HCT116 (cell line): ENCODE data around the gene DVL1. TPM values are rescaled to one million over a fixed set of nuclear protein-coding genes. Genes with fewer than 3 reads are reported as not detected.

Source experiments
- ATAC-seq: fragments of 200-7000 bp; cut with Tn5 transposase; 2 replicates; pipeline ENCODE4 v1.9.1; 2020; ENCODE audit warnings: mild to moderate bottlenecking, moderate library complexity
- BruUV-seq: library from RNA; stranded (reverse); fragments of 400-500 nt; replicated peaks from 2 replicates; lab custom pipeline; 2021; lab: Mats Ljungman, UMichigan
- CTCF ChIA-PET: fragments of 300-600 bp; sonication (Branson Sonifier 250); formaldehyde crosslinking; loops from one replicate; lab custom pipeline; 2021; ENCODE audit warnings: antibody characterized with exemption; lab: Charles Lee
- POLR2A ChIA-PET: fragments of 300-600, 350-600 bp; sonication (Branson Sonifier 250); formaldehyde crosslinking; loops from one replicate; lab custom pipeline; 2021; ENCODE audit warnings: antibody characterized with exemption; lab: Charles Lee
- RAD21 ChIA-PET, 2 experiments: fragments of 300-600 bp; sonication (Branson Sonifier 250); formaldehyde crosslinking; loops; one replicate each; lab custom pipeline; 2023; ENCODE audit warnings: low total read pairs in 2 of 2; ENCODE audit not compliant: uncharacterized antibody in 2 of 2, unreplicated experiment in 2 of 2, low non-redundant PET in 1 of 2; lab: Charles Lee
- DNase-seq: peaks from one replicate; pipeline ENCODE4 v3.0.0-alpha.2; 2010; ENCODE audit warnings: low read depth, low spot score
- H2AFZ ChIP-seq: fragments of 200-600 bp; shearing (Covaris generic), sonication (generic); 2 replicates; pipeline ENCODE4 v1.6.1; 2017; ENCODE audit warnings: low read depth, mixed run types, mixed read lengths, antibody characterized with exemption, low read length; ENCODE audit not compliant: poor library complexity, severe bottlenecking
- H3K27ac ChIP-seq: 2 replicates; pipeline ENCODE4 v1.5.1; 2012; ENCODE audit warnings: low read depth, low read length
- H3K27me3 ChIP-seq: fragments of 200-600 bp; sonication (generic); 2 replicates; pipeline ENCODE4 v1.6.1; 2016; ENCODE audit warnings: mixed run types, low read length, mixed read lengths; ENCODE audit not compliant: insufficient read depth
- H3K36me3 ChIP-seq, 2 experiments: fragments of 200-500 bp in 1 of 2; fragments of 200-600 bp in 1 of 2; sonication (Bioruptor generic) in 1 of 2; sonication (generic) in 1 of 2; 2 replicates each; pipeline versions ENCODE4 v1.5.1 to v1.6.1; 2014 to 2016; ENCODE audit warnings: low read length in 2 of 2, inconsistent platforms in 1 of 2, mixed read lengths in 1 of 2, mixed run types in 1 of 2; ENCODE audit not compliant: insufficient read depth in 2 of 2, control insufficient read depth in 1 of 2
- H3K4me1 ChIP-seq, 2 experiments: fragments of 200-600 bp in 1 of 2; sonication (generic) in 1 of 2; 2 replicates each; pipeline versions ENCODE4 v1.5.1 to v1.6.1; 2012 to 2017; ENCODE audit warnings: low read length in 2 of 2, inconsistent platforms in 1 of 2, mild to moderate bottlenecking in 1 of 2, mixed read lengths in 1 of 2, mixed run types in 1 of 2, moderate library complexity in 1 of 2; ENCODE audit not compliant: insufficient read depth in 2 of 2, control insufficient read depth in 1 of 2
- H3K4me2 ChIP-seq: fragments of 200-600 bp; sonication (generic); 2 replicates; pipeline ENCODE4 v1.6.1; 2017; ENCODE audit warnings: mixed run types, low read length, mixed read lengths
- H3K4me3 ChIP-seq, 2 experiments: fragments of 200-600 bp in 1 of 2; sonication (generic) in 1 of 2; replicated peaks in 1 of 2; 2 replicates each; pipeline ENCODE4 v1.5.1; 2011 to 2016; ENCODE audit warnings: low read length in 2 of 2, control low read depth in 1 of 2, low read depth in 1 of 2, mild to moderate bottlenecking in 1 of 2, mixed read lengths in 1 of 2, mixed run types in 1 of 2
- H3K79me2 ChIP-seq: fragments of 200-600 bp; sonication (generic); 2 replicates; pipeline ENCODE4 v1.6.1; 2017; ENCODE audit warnings: mild to moderate bottlenecking, mixed run types, low read length, moderate library complexity, mixed read lengths; ENCODE audit not compliant: insufficient read depth
- H3K9ac ChIP-seq: fragments of 200-600 bp; sonication (generic); 2 replicates; pipeline ENCODE4 v1.6.1; 2016; ENCODE audit warnings: low read length, mixed read lengths
- H3K9me2 ChIP-seq: fragments of 200-600 bp; sonication (generic), shearing (Covaris generic); 2 replicates; pipeline ENCODE4 v1.6.1; 2017; ENCODE audit warnings: mixed run types, mild to moderate bottlenecking, moderate library complexity; ENCODE audit not compliant: insufficient read depth
- H3K9me3 ChIP-seq, 2 experiments: fragments of 200-500 bp in 1 of 2; fragments of 200-600 bp in 1 of 2; sonication (Bioruptor generic) in 1 of 2; sonication (generic) in 1 of 2; 2 replicates each; pipeline ENCODE4 v1.6.1; 2014 to 2017; ENCODE audit warnings: low read length in 2 of 2, mixed read lengths in 2 of 2, inconsistent platforms in 1 of 2, low read depth in 1 of 2, mild to moderate bottlenecking in 1 of 2, mixed run types in 1 of 2, moderate library complexity in 1 of 2; ENCODE audit not compliant: control insufficient read depth in 1 of 2, insufficient read depth in 1 of 2
- H4K20me1 ChIP-seq: fragments of 200-600 bp; sonication (generic), shearing (Covaris generic); 2 replicates; pipeline ENCODE4 v1.6.1; 2017; ENCODE audit warnings: mixed run types, mild to moderate bottlenecking, moderate library complexity; ENCODE audit not compliant: insufficient read depth
- ELF1 ChIP-seq: IDR thresholded peaks from 2 replicates; pipeline ENCODE4 v1.6.1; 2012; ENCODE audit warnings: low read depth, borderline replicate concordance
- POLR2AphosphoS5 ChIP-seq: IDR thresholded peaks from 2 replicates; pipeline ENCODE4 v1.6.1; 2011; ENCODE audit warnings: mild to moderate bottlenecking, low read depth, low read length, moderate library complexity
- TCF7L2 ChIP-seq: IDR thresholded peaks from 2 replicates; pipeline ENCODE4 v1.7.0; 2011; ENCODE audit warnings: borderline replicate concordance, inconsistent platforms; ENCODE audit not compliant: insufficient read depth, insufficient read length; ENCODE audit errors: extremely low read depth
- intact Hi-C: fragments of 100-400 bp; cut with micrococcal nuclease; formaldehyde crosslinking; loops from 2 replicates; pipeline ENCODE4 v1.10.0; 2022
- total RNA-seq: library from RNA; stranded (reverse); gene quantifications from one replicate; pipeline ENCODE4 v1.2.1, GENCODE V29; 2021; ENCODE audit not compliant: unreplicated experiment
- TF ChIP-seq, protein P1 (sequence below): IDR thresholded peaks from 2 replicates; pipeline ENCODE4 v1.6.1; 2012
- TF ChIP-seq, protein P2 (sequence below), 3 experiments: fragments of 200-600 bp in 1 of 3; sonication (generic) in 1 of 3; IDR thresholded peaks in 2 of 3; conservative IDR thresholded peaks in 1 of 3; 2 replicates each; pipeline ENCODE4 v1.5.1; 2012 to 2017; ENCODE audit warnings: low read depth in 2 of 3, low read length in 2 of 3, antibody characterized with exemption in 1 of 3, borderline replicate concordance in 1 of 3, control low read depth in 1 of 3, mild to moderate bottlenecking in 1 of 3, mixed read lengths in 1 of 3, mixed run types in 1 of 3, moderate library complexity in 1 of 3; ENCODE audit not compliant: insufficient read depth in 1 of 3

Gene DVL1
- total RNA-seq, 1 experiment from 2014 or later, result 160 TPM

DNA sequence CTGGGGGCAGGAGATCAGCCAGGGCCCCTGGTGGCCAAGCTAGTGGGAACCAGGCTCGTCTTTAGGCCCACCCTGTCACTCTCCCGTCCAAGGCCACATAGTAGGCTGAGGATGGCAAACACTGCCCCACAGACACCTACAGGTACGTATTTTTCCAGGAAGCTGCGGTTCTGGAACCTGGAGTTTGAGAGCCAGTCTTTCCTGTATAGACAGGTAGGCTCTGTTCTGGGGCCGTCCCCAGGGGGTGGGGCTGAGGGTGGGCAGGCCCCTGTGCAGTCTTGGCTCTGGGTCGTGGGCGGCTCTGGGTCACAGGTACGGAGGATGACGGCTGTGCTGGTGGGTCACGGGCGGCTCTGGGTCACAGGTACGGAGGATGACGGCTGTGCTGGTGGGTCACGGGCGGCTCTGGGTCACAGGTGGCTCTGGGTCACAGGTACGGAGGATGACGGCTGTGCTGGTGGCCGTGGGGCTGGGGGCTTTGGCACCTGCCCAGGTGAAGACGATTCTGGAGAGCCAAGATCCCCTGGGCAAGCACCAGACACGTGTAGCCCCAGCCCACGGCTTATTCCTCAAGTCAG is 38.7 kb downstream of the DVL1 start:
- Histone ChIP-seq H3K4me2 (peak overlapping the region; percentile 98), H4K20me1 (peaks cover 3% of the 10 kb centered on the region; the same call in 1 of the 2 replicates), H3K9ac (peak overlapping the region; percentile 94; the same call in 1 of the 2 replicates), H2AFZ (no peak overlapping the region), H3K27ac (peak overlapping the region; percentile 99), H3K36me3 (peaks cover 16 to 39% of the 10 kb centered on the region in 2 experiments), H3K9me3 (no peaks in the 10 kb centered on the region), H3K4me3 (peak overlapping the region; percentile 60 to 86; a peak in 1 of 4 replicates), H3K9me2 (no peaks in the 10 kb centered on the region), H3K27me3 (no peaks in the 10 kb centered on the region), H3K79me2 (peaks cover 74% of the 10 kb centered on the region), H3K4me1 (peaks cover 19 to 36% of the 10 kb centered on the region in 2 experiments)
- no TSS peak for BruUV-seq
- ChIA-PET RAD21 (no interaction called here), POLR2A (interaction anchor here (1.3 kb wide), 1 partner anchor 8 kb away, joined by 4 read pairs; no protein-coding TSS in a partner anchor), CTCF (no interaction called here)
- no peak for DNase-seq
- ATAC-seq, result no peak
- TF ChIP-seq POLR2AphosphoS5, result 0 out of 2 replicates have a peak, but pooled peaks have one; percentile 1
- TF ChIP-seq, protein P1, sequence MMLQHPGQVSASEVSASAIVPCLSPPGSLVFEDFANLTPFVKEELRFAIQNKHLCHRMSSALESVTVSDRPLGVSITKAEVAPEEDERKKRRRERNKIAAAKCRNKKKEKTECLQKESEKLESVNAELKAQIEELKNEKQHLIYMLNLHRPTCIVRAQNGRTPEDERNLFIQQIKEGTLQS, result no peak
- intact Hi-C loops, result no loop called here

DNA sequence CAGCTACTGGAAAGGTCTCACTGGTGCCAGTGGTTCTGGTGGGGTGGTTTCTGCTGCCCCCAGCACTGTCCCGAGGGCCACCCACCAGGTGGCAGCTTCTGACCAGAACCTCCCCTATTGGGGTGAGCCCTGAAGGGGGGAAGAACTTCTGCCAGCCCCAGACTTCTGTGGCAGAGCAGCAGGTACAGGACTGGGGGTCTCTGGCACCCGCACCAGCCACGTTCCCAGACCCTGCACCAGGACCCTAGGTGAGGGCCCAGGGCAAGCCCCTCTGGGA is 39.2 kb downstream of the DVL1 start:
- no peak for TF ChIP-seq TCF7L2
- TF ChIP-seq, protein P2, sequence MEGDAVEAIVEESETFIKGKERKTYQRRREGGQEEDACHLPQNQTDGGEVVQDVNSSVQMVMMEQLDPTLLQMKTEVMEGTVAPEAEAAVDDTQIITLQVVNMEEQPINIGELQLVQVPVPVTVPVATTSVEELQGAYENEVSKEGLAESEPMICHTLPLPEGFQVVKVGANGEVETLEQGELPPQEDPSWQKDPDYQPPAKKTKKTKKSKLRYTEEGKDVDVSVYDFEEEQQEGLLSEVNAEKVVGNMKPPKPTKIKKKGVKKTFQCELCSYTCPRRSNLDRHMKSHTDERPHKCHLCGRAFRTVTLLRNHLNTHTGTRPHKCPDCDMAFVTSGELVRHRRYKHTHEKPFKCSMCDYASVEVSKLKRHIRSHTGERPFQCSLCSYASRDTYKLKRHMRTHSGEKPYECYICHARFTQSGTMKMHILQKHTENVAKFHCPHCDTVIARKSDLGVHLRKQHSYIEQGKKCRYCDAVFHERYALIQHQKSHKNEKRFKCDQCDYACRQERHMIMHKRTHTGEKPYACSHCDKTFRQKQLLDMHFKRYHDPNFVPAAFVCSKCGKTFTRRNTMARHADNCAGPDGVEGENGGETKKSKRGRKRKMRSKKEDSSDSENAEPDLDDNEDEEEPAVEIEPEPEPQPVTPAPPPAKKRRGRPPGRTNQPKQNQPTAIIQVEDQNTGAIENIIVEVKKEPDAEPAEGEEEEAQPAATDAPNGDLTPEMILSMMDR (IDR thresholded peaks at IDR 0.05 in 2 of 3, conservative IDR thresholded peaks at IDR 0.05 in 1 of 3; ENCODE audit: borderline replicate concordance in 1 of 3, insufficient read depth in 1 of 3, low read depth in 2 of 3, low read length in 2 of 3), result 0 out of 6 replicates have a peak, but pooled peaks of 1 of the 3 experiments have one; percentile 16
- TF ChIP-seq POLR2AphosphoS5, result peak; percentile 10; the same call in 1 of the 2 replicates
- no peak for TF ChIP-seq ELF1
- Histone ChIP-seq H3K79me2 (peaks cover 70% of the 10 kb centered on the region), H2AFZ (no peak overlapping the region), H3K4me1 (peaks cover 24 to 37% of the 10 kb centered on the region in 2 experiments), H3K9ac (peak overlapping the region; percentile 94), H3K4me3 (peak overlapping the region; percentile 60 to 86), H3K36me3 (peaks cover 16 to 36% of the 10 kb centered on the region in 2 experiments), H3K4me2 (peak overlapping the region; percentile 98), H3K9me3 (no peaks in the 10 kb centered on the region), H3K9me2 (no peaks in the 10 kb centered on the region), H3K27ac (peak overlapping the region; percentile 99), H4K20me1 (peaks cover 3% of the 10 kb centered on the region; the same call in 1 of the 2 replicates), H3K27me3 (no peaks in the 10 kb centered on the region)
- BruUV-seq, result no TSS peak
- DNase-seq (no peak), ATAC-seq (no peak)
- ChIA-PET RAD21 (no interaction called here), POLR2A (interaction anchor here (1.3 kb wide), 1 partner anchor 8 kb away, joined by 4 read pairs; no protein-coding TSS in a partner anchor), CTCF (no interaction called here)
- intact Hi-C loops, result no loop called here
